B cell (primary cell): ENCODE results near the gene CYP4F11. TPM values are rescaled to one million over a fixed set of nuclear protein-coding genes. Genes with fewer than 3 reads are reported as not detected.

Experiments
- ATAC-seq: fragments of 200-7000 bp; cut with Tn5 transposase; one replicate; pipeline ENCODE4 v1.10.0; 2021; ENCODE audit warnings: low read depth, mild to moderate bottlenecking, moderate number of reproducible peaks, moderate library complexity
- CTCF ChIA-PET: fragments of 350-600 bp; sonication (Branson Sonifier 250); formaldehyde crosslinking; loops from one replicate; lab custom pipeline; 2021; ENCODE audit warnings: antibody characterized with exemption, inconsistent platforms; lab: Charles Lee
- POLR2A ChIA-PET: fragments of 350-600 bp; sonication (Branson Sonifier 250); formaldehyde crosslinking; loops from one replicate; lab custom pipeline; 2021; ENCODE audit warnings: antibody characterized with exemption; lab: Charles Lee
- DNase-seq: peaks from one replicate; pipeline ENCODE4 v3.0.0; 2013
- H2AFZ ChIP-seq: 2 replicates; pipeline ENCODE4 v1.6.1; 2012; ENCODE audit warnings: mild to moderate bottlenecking, low read depth, low read length; ENCODE audit not compliant: insufficient read depth, poor library complexity, severe bottlenecking
- H3K27ac ChIP-seq, 2 donors: 1 replicate in 1 of 2; 2 replicates in 1 of 2; pipeline ENCODE4 v1.5.1; 2012 to 2013; ENCODE audit warnings: low read length in 2 of 2, mild to moderate bottlenecking in 2 of 2, moderate library complexity in 1 of 2
- H3K27me3 ChIP-seq, 4 experiments: fragments of 200-600 bp in 1 of 4; sonication (generic) in 1 of 4; replicated peaks in 1 of 4; 1 replicate in 2 of 4; 2 replicates in 2 of 4; pipeline versions ENCODE4 v1.6.1 to v1.7.0; 2013 to 2016; ENCODE audit warnings: low read length in 3 of 4, mild to moderate bottlenecking in 2 of 4, mixed read lengths in 1 of 4, moderate library complexity in 1 of 4; ENCODE audit not compliant: insufficient read depth in 4 of 4, control insufficient read depth in 3 of 4; ENCODE audit errors: control extremely low read depth in 1 of 4
- H3K36me3 ChIP-seq, 2 experiments: replicated peaks in 1 of 2; 1 replicate in 1 of 2; 2 replicates in 1 of 2; pipeline versions ENCODE4 v1.6.1 to v1.7.1; 2013; ENCODE audit warnings: low read length in 1 of 2; ENCODE audit not compliant: insufficient read depth in 2 of 2, control insufficient read depth in 1 of 2; ENCODE audit errors: control extremely low read depth in 1 of 2, extremely low read depth in 1 of 2
- H3K4me1 ChIP-seq, 2 donors: fragments of 200-600 bp in 1 of 2; sonication (generic) in 1 of 2; 1 replicate in 1 of 2; 2 replicates in 1 of 2; pipeline versions ENCODE4 v1.5.1 to v1.6.1; 2013 to 2017; ENCODE audit warnings: low read length in 2 of 2; ENCODE audit not compliant: control insufficient read depth in 2 of 2, insufficient read depth in 2 of 2
- H3K4me2 ChIP-seq: replicated peaks from 2 replicates; pipeline ENCODE3; 2012; ENCODE audit warnings: mild to moderate bottlenecking, low read depth, low read length; ENCODE audit not compliant: poor library complexity, severe bottlenecking
- H3K4me3 ChIP-seq, 5 experiments: fragments of 200-600 bp in 1 of 5; sonication (generic) in 1 of 5; 1 replicate in 3 of 5; 2 replicates in 2 of 5; pipeline versions ENCODE4 v1.5.1 to v1.7.0; 2011 to 2016; ENCODE audit warnings: low read length in 4 of 5, mild to moderate bottlenecking in 4 of 5, low read depth in 2 of 5, control low read depth in 1 of 5, moderate library complexity in 1 of 5; ENCODE audit not compliant: insufficient read depth in 1 of 5; ENCODE audit errors: control extremely low read depth in 1 of 5, extremely low read depth in 1 of 5
- H3K79me2 ChIP-seq: fragments of 200-600 bp; sonication (generic); one replicate; pipeline ENCODE4 v1.6.0; 2016; ENCODE audit warnings: low read length; ENCODE audit not compliant: control insufficient read depth, insufficient read depth
- H3K9ac ChIP-seq: fragments of 200-600 bp; sonication (generic); 2 replicates; pipeline ENCODE4 v1.6.1; 2017; ENCODE audit warnings: mild to moderate bottlenecking, low read length, moderate library complexity
- H3K9me3 ChIP-seq, 3 donors: one replicate each; pipeline versions ENCODE4 v1.6.1 to v1.7.1; 2013; ENCODE audit warnings: low read length in 2 of 3; ENCODE audit not compliant: control insufficient read depth in 2 of 3, insufficient read depth in 1 of 3; ENCODE audit errors: control extremely low read depth in 1 of 3
- H4K20me1 ChIP-seq: 2 replicates; pipeline ENCODE4 v1.6.0; 2012; ENCODE audit warnings: mild to moderate bottlenecking, low read length; ENCODE audit not compliant: insufficient read depth, control insufficient read depth, poor library complexity, severe bottlenecking
- H3K27ac Mint-ChIP-seq: one replicate; pipeline ENCODE4 v1.8.0; 2021; ENCODE audit warnings: mixed read lengths
- H3K27me3 Mint-ChIP-seq: one replicate; pipeline ENCODE4 v1.8.0; 2021; ENCODE audit warnings: mixed read lengths
- H3K4me1 Mint-ChIP-seq: one replicate; pipeline ENCODE4 v1.8.0; 2021; ENCODE audit warnings: mixed read lengths
- H3K4me3 Mint-ChIP-seq: one replicate; pipeline ENCODE4 v1.8.0; 2021; ENCODE audit warnings: mixed read lengths
- H3K9me3 Mint-ChIP-seq: one replicate; pipeline ENCODE4 v1.8.0; 2022; ENCODE audit warnings: mixed read lengths; ENCODE audit not compliant: insufficient read depth
- CTCF ChIP-seq: fragments of 200-600 bp; IDR thresholded peaks from one replicate; pipeline ENCODE4 v1.8.0; 2022; ENCODE audit warnings: antibody characterized with exemption, mild to moderate bottlenecking
- EZH2 ChIP-seq: IDR thresholded peaks from 2 replicates; pipeline ENCODE4 v1.6.1; 2012; ENCODE audit warnings: borderline replicate concordance, low read depth, mild to moderate bottlenecking, moderate library complexity, low read length; ENCODE audit not compliant: insufficient read depth, poor library complexity, severe bottlenecking
- WGBS: methylation state at CpG from one replicate; pipeline ENCODE4 v1.1.5; 2013; ENCODE audit warnings: missing lambda C conversion rate; ENCODE audit not compliant: insufficient coverage; 5-methylcytosine and 5-hydroxymethylcytosine counted together
- intact Hi-C: fragments of 100-400 bp; cut with micrococcal nuclease; formaldehyde crosslinking; loops from one replicate; pipeline ENCODE4 v1.10.0; 2022
- polyA minus RNA-seq: library from RNA; depleted of rRNA, polyadenylated mRNA; stranded (reverse); fragments of >200 nt; gene quantifications from 2 replicates; pipeline ENCODE4 v1.2.3, GENCODE V29; 2012
- polyA plus RNA-seq: library from polyadenylated mRNA; depleted of rRNA; stranded (reverse); fragments of >200 nt; gene quantifications from 2 replicates; pipeline ENCODE4 v1.2.3, GENCODE V29; 2012
- total RNA-seq, 2 donors: library from RNA; stranded (reverse); fragments of 120-200 nt in 1 of 2; gene quantifications; 1 replicate in 1 of 2; 2 replicates in 1 of 2; pipeline versions ENCODE4 v1.2.3 to v1.2.4, GENCODE V29; 2013 to 2022

Gene CYP4F11
- not detected in 2 replicates for total RNA-seq
- total RNA-seq (2013): not detected
- not detected in 2 replicates for polyA plus RNA-seq
- not detected in 2 replicates for polyA minus RNA-seq

DNA sequence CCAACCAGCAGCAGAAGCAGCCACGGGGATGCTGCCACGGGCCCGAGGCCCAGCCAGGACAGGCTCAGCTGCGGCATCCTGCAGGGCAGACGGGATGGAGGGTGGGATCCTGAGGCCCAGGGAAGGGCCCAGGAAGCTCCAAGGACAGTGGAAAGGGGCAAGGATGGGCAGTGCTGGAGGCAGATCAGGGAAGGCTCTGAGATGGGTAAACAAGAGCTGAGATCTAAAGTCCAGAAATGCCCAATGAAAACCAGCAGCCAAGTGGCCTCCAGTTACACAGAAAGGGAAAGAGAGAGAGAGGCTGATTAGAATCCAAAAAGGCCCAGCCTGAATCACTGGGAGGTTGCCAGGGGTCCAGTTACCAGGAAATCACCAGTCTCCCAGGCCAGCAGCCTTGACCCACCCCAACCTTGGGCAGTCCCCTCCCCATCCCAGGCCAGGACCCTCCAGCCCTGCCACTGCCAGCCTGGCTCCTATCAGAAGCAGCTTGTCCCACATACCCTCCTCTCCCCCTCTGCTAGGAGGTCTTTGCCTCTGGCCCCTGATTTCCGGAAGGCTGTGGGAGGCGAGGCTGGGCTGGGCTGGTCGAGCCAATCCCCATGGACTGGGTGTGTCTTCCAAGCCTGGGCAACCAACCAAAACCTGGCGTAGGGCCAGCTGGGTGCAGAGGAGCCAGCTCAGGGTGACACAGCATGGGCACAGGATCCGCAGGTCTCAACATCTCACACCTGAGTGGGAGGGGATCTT is at the start of gene CYP4F11:
Gene CYP4F11 (minus strand): TSS at position 198 of the 747 bp plus-strand sequence. CDS start 121 bp downstream, at position 77.
- Histone ChIP-seq H4K20me1 (no peaks in the 10 kb centered on the region), H3K4me2 (no peak within 1 kb of the TSS)

More for the DNA sequence above, at the start of gene CYP4F11:
- no peak within 1 kb of the TSS for H3K27ac ChIP-seq
- Mint-ChIP-seq H3K27ac (no peak within 1 kb of the TSS), H3K27me3 (peaks cover 16% of the 10 kb centered on the region), H3K4me1 (peaks cover 4% of the 10 kb centered on the region), H3K9me3 (no peaks in the 10 kb centered on the region), H3K4me3 (no peak within 1 kb of the TSS)
- no peak for TF ChIP-seq EZH2
- no peak for TF ChIP-seq CTCF
- H3K9ac ChIP-seq: no peak within 1 kb of the TSS
- H3K36me3 ChIP-seq: no peaks in the 10 kb centered on the region
- no peak within 1 kb of the TSS for H3K4me3 ChIP-seq
- ChIA-PET POLR2A (no interaction called here), CTCF (no interaction called here)
- H3K27me3 ChIP-seq: peaks cover 0 to 14% (median 7%) of the 10 kb centered on the region in 4 experiments
- H2AFZ ChIP-seq: no peak within 1 kb of the TSS
- intact Hi-C loops: no loop called here
- H3K79me2 ChIP-seq: no peaks in the 10 kb centered on the region
- no peaks in the 10 kb centered on the region for H3K4me1 ChIP-seq
- 46% methylated on average over 10 of the region's 10 CpGs for WGBS
- ATAC-seq (no peak), DNase-seq (no peak)
- peaks cover 3 to 26% (median 3%) of the 10 kb centered on the region in 3 donors for H3K9me3 ChIP-seq
